ENCODE data around the gene ZNF574.

GRCh38 chr19:42121656-42122069, 45.7 kb downstream of the ZNF574 start:
- TF ChIP-seq CTCF (IDR thresholded peaks at IDR 0.05), result no peak
- no peak for TF ChIP-seq REST (IDR thresholded peaks at IDR 0.05; ENCODE audit: insufficient read depth in 1 of 2, low read depth in 2 of 2, low read length in 1 of 2)
- no peak for TF ChIP-seq POLR2AphosphoS5 (IDR thresholded peaks at IDR 0.05; ENCODE audit: low read depth, low read length)
